Uterus (tissue), 4 donors: ENCODE data around the gene NFX1. TPM values are rescaled to one million over a fixed set of nuclear protein-coding genes. Genes with fewer than 3 reads are reported as not detected.

Experiments used
- small RNA-seq: library from RNA; depleted of rRNA; stranded (forward); fragments of <200 nt; gene quantifications from one replicate; pipeline ENCODE3, GENCODE V24; 2016
- total RNA-seq, 4 donors: library from RNA; depleted of rRNA in 3 of 4; stranded (reverse); fragments of >200 nt in 3 of 4; gene quantifications; one replicate each; pipeline versions ENCODE4 v1.1.0 to v1.2.4, GENCODE V29; 2014 to 2023
- donor health status: DM: yes; HTN: yes; CAD: no.

NFX1 gene
- total RNA-seq, 4 donors from 2014 or later: 18.5 to 52.9 (median 27.9) TPM

Small RNA genes within 50 kb of the gene (small RNA-seq; reads per million reads assigned to genes)
- not detected for gene RF00019

Other genes with a start within 250 kb of the NFX1 start
- gene SMU1, start 213.8 kb upstream of the NFX1 start, total RNA-seq: 10 to 100 TPM; 12.0 to 45.9 (median 22.6) TPM
- 10 to 100 TPM; 13.1 to 66.3 (median 37.1) TPM for gene B4GALT1, start 123.2 kb upstream of the NFX1 start, total RNA-seq
- not detected for gene SPINK4, start 50.3 kb upstream of the NFX1 start, total RNA-seq
- gene BAG1, start 25.8 kb upstream of the NFX1 start, total RNA-seq: 100 to 1,000 TPM in 1 of 4 donors, 10 to 100 TPM in 3; 39.7 to 143 (median 59.4) TPM
- 10 to 100 TPM; 53.5 to 91.7 (median 61.7) TPM for gene CHMP5, start 25.5 kb upstream of the NFX1 start, total RNA-seq
- 1 to 10 TPM in 3 of 4 donors, not detected in 1; 1.3 to 4.6 (median 2.1) TPM for gene AQP7, start 112.1 kb downstream of the NFX1 start, total RNA-seq
- 10 to 100 TPM in 1 of 4 donors, 1 to 10 TPM in 2, not detected in 1; 2.8 to 14.4 (median 5.8) TPM for gene AQP3, start 157.1 kb downstream of the NFX1 start, total RNA-seq
- 10 to 100 TPM in 2 of 4 donors, 1 to 10 TPM in 2; 7.9 to 35.4 (median 15.8) TPM for gene NOL6, start 183.4 kb downstream of the NFX1 start, total RNA-seq
- under 1 TPM in 1 of 4 donors, not detected in 3; 0.28 TPM for gene ANKRD18B, start 233.7 kb downstream of the NFX1 start, total RNA-seq